ENCODE data around the gene SSX3. TPM values are rescaled to one million over a fixed set of nuclear protein-coding genes. Genes with fewer than 3 reads are reported as not detected.
"Not testable (repeated sequence)": the region's sequence is repeated elsewhere in the genome, so short reads cannot be mapped to it uniquely, and the experiment has no call there.

Gene SSX3, protein sequence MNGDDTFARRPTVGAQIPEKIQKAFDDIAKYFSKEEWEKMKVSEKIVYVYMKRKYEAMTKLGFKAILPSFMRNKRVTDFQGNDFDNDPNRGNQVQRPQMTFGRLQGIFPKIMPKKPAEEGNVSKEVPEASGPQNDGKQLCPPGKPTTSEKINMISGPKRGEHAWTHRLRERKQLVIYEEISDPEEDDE
- total RNA-seq (10 to 100 TPM; 12.8 to 26.1 TPM), polyA plus RNA-seq (ENCODE audit: insufficient read depth, low read depth, low replicate concordance) (17.7 TPM)
- long read RNA-seq, donor 1, partial matches to known transcripts: 0 of 2 reads
- long read RNA-seq, donor 1, other reads (novel, unspliced or antisense): 0 of 2 reads
- long read RNA-seq, donor 2: 0 reads

DNA sequence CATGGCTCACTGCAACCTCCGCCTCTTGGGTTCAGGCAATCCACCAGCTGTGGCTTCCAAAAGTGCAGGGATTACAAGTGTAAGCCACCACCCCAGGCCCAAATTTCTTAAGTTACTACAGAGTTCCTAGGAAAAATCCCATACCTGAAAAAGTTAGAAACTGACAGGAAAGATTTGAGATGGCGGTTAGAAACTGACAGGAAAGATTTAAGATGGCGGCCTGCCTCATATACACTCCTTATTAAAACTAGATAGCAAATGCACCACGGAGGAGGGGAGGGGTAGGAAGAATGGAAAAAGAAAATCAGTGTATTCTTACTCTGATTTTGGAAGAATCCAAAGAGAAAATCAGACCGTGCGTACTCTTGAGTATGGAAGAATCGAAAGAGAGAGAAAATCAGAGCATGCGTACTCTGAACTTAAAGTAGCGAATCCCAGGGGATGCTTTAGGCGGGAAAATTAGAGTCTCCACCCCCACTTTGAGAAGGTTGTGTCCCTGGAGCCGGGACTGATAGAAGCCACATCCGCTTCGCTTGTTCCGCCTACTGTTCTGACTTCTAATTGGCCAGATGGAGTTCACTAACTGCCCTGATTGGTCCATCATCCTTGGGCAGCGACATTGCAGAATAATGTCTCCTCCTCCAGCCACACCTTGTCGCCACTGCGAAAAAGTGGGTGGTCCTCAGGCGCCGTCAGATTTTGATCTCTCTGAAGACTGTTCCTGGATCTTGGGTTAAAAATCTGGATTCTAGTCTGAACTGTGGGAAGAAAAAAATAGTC lies at the start of gene SSX3:
TSS of gene SSX3 (minus strand) at position 389 of the 780 bp plus-strand sequence. CDS start 1,454 bp downstream, outside the sequence.
- DNase-seq: peak; percentile 14
- not testable (repeated sequence) for H3K4me1 ChIP-seq
- 81 to 84% methylated on average over 15 to 18 of the region's 19 CpGs for whole genome bisulfite sequencing, 2 donors

DNA sequence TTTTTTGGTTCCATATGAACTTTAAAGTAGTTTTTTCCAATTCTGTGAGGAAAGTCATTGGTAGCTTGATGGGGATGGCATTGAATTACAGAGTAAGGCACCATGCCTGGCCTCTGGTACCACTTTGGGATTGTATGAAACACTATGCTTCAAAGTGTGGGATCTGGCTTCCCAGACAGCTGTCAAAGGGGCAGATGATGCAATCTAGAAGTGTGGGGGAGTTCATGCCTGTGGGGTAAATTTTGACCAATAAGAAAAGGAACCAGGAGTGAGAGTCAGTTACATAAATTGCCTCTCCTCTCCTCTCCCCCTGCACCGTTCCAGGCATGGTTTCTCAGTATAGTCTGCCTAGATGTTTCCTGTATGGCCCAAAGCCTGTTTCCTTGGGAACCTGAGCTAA lies 41.3 kb upstream of the SSX3 start:
- DNase-seq; intact Hi-C loops (cut with DNase I; ENCODE audit: low total_unique reads); H3K36me3 ChIP-seq (ENCODE audit: low read depth, missing control alignments); H3K27me3 ChIP-seq; H3K9me3 ChIP-seq; H3K4me1 ChIP-seq; H3K4me3 ChIP-seq; H3K27ac ChIP-seq: not testable (repeated sequence)
- WGBS, 2 donors: 43 to 64% methylated on average over 1 of the region's 1 CpG

More for the DNA sequence above, at the start of gene SSX3:
- intact Hi-C loops (cut with DNase I; ENCODE audit: low total_unique reads); H3K27ac ChIP-seq; H3K27me3 ChIP-seq; H3K9me3 ChIP-seq; H3K4me3 ChIP-seq; H3K36me3 ChIP-seq (ENCODE audit: low read depth, missing control alignments): not testable (repeated sequence)

DNA sequence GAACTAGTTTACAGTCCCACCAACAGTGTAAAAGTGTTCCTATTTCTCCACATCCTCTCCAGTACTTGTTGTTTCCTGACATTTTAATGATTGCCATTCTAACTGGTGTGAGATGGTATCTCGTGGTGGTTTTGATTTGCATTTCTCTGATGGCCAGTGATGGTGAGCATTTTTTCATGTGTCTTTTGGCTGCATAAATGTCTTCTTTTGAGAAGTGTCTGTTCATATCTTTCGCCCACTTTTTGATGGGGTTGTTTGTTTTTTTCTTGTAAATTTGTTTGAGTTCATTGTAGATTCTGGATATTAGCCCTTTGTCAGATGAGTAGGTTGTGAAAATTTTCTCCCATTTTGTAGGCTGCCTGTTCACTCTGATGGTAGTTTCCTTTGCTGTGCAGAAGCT lies 40.4 kb upstream of the SSX3 start:
- H3K27ac ChIP-seq; H3K9me3 ChIP-seq; H3K4me1 ChIP-seq; H3K36me3 ChIP-seq (ENCODE audit: low read depth, missing control alignments); intact Hi-C loops (cut with DNase I; ENCODE audit: low total_unique reads); H3K27me3 ChIP-seq; DNase-seq; H3K4me3 ChIP-seq: not testable (repeated sequence)
- WGBS, 2 donors: 83 to 88% methylated on average over 2 of the region's 2 CpGs

DNA sequence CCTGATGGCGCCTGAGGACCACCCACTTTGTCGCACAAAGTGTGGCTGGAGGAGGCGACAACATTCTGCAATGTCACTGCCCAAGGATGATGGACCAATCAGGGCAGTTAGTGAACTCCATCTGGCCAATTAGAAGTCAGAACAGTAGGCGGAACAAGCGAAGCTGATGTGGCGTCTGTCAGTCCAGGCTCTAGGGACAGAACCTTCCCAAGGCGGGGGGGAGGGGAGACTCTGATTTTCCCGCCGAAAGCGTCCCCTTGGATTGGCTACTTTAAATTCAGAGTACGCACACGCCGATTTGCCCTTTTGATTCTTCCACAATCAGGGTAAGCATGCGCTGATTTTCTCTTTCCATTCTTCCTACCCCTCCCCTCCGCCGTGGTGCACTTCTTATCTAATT lies 26.7 kb upstream of the SSX3 start, which contains the start of gene SSX4:
TSS of gene SSX4 (plus strand) at position 301 of the 400 bp plus-strand sequence. CDS start 515 bp downstream, outside the sequence.
- H3K4me1 ChIP-seq; H3K9me3 ChIP-seq; H3K36me3 ChIP-seq (ENCODE audit: low read depth, missing control alignments); intact Hi-C loops (cut with DNase I; ENCODE audit: low total_unique reads); DNase-seq; H3K27ac ChIP-seq; H3K27me3 ChIP-seq; H3K4me3 ChIP-seq: not testable (repeated sequence)
- WGBS, 2 donors: no CpG with 5 or more reads among the region's 16 CpGs

DNA sequence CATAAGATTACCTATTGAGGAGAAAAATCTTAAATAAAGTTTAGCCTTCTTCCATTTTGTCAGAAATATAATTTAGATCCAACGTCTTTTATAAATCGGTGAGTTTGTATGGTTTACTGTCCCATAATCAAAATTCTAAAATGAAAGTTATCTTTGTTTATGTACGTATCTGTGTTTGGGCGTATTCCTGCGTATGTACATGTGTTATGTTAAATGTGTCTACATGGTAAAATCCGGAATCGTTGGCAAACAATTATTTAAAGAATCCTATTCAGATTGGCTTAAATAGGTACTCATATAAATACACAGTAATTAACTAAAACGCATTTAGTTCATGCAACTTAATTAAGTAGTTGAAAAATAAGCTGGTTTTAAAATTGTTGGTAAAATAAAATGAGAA lies 13.9 kb upstream of the SSX3 start:
- no CpG with 5 or more reads among the region's 8 CpGs for WGBS, 2 donors
- intact Hi-C loops (cut with DNase I; ENCODE audit: low total_unique reads): not testable (repeated sequence)

DNA sequence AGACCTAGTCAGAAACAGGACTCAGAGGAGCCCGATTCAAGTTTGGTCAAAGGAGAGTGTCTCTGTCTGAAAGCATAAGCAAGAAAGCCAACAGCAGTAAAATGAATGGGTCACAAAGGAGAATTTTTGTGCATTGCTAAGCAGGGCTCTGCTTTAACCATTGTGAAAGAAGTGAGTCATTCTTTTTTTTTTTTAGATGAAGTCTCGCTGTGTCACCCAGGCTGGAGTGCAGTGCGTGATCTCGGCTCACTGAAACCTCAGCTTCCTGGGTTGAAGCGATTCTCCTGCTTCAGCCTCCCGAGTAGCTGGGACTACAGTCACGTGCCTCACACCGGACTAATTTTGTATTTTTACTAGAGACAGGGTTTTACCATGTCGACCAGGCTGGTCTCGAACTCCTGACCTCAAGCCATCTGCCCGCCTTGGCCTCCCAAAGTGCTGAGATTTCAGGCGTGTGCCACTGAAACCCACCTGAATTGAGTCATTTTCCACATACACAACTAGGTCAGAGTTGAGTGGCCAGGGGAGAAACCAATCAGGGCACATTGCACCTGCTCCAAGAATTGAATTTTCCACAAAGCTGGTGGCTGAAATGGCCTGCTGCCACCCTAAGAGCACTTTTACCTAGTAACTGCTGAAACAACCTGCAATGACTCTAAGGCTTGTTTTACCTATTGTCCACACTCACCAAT lies 11.4 kb upstream of the SSX3 start:
- intact Hi-C loops (cut with DNase I; ENCODE audit: low total_unique reads); H3K4me1 ChIP-seq; H3K4me3 ChIP-seq; H3K27ac ChIP-seq; H3K36me3 ChIP-seq (ENCODE audit: low read depth, missing control alignments); H3K27me3 ChIP-seq; H3K9me3 ChIP-seq; DNase-seq: not testable (repeated sequence)
- WGBS, 2 donors: no CpG with 5 or more reads among the region's 12 CpGs

More for the DNA sequence above, 13.9 kb upstream of the SSX3 start:
- DNase-seq; H3K36me3 ChIP-seq (ENCODE audit: low read depth, missing control alignments); H3K27ac ChIP-seq; H3K9me3 ChIP-seq; H3K4me3 ChIP-seq; H3K27me3 ChIP-seq; H3K4me1 ChIP-seq: not testable (repeated sequence)

DNA sequence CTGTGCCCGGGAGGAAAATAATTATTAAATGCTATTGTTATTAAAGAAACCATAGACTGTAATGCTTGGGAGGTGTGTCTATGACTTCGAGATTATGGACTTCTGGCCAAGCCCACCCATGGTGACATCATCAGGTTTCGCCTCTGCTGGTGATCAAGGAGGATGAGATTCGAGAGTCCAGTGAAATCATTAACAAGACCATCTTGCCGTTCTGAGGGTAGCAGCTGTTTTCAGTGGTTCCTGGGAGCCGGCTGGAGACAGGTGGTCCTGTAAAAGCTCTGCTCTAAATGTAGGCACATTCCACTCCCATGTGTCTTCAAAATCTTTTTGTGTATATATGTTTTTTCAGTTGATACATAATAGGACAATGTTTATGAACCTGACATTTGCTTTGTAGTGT lies 2.8 kb upstream of the SSX3 start:
- intact Hi-C loops (cut with DNase I; ENCODE audit: low total_unique reads); H3K27ac ChIP-seq; H3K9me3 ChIP-seq; H3K4me3 ChIP-seq; DNase-seq; H3K4me1 ChIP-seq; H3K36me3 ChIP-seq (ENCODE audit: low read depth, missing control alignments); H3K27me3 ChIP-seq: not testable (repeated sequence)
- WGBS, 2 donors: 59 to 81% methylated on average over 5 of the region's 6 CpGs

DNA sequence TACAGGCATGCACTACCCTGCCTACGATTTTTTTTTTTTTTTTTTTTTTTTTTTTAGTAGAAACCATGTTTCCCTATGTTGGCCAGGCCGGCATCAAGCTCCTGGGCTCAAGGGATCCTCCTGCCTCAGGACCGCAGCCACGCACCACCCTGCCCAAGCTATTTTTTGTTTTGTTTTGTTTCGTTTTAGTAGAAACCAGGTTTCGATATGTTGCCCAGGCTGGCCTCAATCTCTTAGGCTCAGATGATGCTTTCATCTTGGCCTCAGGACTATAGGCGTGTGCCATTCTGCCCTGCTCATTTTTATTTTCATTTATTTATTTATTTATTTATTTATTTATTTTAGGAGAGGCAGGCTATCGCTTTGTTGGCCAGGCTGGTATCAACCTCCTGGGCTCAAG lies 1.2 kb upstream of the SSX3 start:
- intact Hi-C loops (cut with DNase I; ENCODE audit: low total_unique reads): no loop called here
- no peak overlapping the region for H3K27ac ChIP-seq
- no peaks in the 10 kb centered on the region for H3K9me3 ChIP-seq
- no peaks in the 10 kb centered on the region for H3K27me3 ChIP-seq
- no peak for DNase-seq
- WGBS, 2 donors: 83 to 88% methylated on average over 4 to 7 of the region's 8 CpGs
- no peak overlapping the region for H3K4me3 ChIP-seq
- no peaks in the 10 kb centered on the region for H3K36me3 ChIP-seq (ENCODE audit: low read depth, missing control alignments)
- no peaks in the 10 kb centered on the region for H3K4me1 ChIP-seq
- TF ChIP-seq, protein P1, sequence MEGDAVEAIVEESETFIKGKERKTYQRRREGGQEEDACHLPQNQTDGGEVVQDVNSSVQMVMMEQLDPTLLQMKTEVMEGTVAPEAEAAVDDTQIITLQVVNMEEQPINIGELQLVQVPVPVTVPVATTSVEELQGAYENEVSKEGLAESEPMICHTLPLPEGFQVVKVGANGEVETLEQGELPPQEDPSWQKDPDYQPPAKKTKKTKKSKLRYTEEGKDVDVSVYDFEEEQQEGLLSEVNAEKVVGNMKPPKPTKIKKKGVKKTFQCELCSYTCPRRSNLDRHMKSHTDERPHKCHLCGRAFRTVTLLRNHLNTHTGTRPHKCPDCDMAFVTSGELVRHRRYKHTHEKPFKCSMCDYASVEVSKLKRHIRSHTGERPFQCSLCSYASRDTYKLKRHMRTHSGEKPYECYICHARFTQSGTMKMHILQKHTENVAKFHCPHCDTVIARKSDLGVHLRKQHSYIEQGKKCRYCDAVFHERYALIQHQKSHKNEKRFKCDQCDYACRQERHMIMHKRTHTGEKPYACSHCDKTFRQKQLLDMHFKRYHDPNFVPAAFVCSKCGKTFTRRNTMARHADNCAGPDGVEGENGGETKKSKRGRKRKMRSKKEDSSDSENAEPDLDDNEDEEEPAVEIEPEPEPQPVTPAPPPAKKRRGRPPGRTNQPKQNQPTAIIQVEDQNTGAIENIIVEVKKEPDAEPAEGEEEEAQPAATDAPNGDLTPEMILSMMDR (IDR thresholded peaks at IDR 0.05): no peak
- TF ChIP-seq POLR2A (IDR thresholded peaks at IDR 0.05): no peak

DNA sequence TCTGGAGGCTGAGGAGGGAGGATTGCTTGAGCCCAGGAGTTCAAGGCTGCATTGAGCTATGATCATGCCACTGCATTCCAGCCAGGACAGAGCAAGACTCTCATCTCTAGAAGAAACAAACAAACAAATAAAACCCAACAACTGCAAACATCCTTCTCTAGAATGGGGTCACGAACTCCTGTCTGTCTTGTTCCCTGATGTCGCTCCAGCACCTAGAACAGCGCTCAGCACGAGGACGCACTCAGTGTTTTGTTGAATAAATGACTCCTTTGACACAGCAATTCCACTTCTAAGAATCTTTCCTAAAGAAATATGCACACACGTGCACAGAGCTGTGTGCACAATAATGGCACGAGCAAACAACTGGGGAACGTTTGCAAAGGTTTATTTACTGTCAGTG lies 10.4 kb downstream of the SSX3 start:
- intact Hi-C loops (cut with DNase I; ENCODE audit: low total_unique reads); DNase-seq; H3K4me1 ChIP-seq; H3K27me3 ChIP-seq; H3K27ac ChIP-seq; H3K36me3 ChIP-seq (ENCODE audit: low read depth, missing control alignments); H3K4me3 ChIP-seq; H3K9me3 ChIP-seq: not testable (repeated sequence)
- WGBS, 2 donors: 54 to 61% methylated on average over 8 of the region's 8 CpGs

DNA sequence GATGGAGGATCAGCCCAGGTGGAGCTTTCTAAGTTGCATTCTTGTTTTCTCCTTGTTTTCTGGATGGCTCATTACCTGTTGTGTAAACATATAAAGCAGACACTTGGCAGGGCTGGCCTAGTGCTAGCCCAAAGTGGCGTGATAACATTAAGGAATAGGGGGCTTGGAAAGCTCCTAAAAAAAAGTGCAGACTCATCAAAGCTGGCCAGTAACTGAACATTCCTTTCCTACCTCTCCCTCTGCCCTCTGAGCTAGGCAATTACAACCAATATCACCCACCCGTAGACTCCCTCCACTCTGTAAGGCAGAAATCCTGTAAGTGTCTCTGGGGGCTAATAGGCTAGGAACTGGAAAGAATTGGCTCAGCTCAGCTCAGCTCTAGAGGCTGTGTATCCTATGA lies 42.5 kb downstream of the SSX3 start:
- H3K27ac ChIP-seq; H3K9me3 ChIP-seq; H3K27me3 ChIP-seq; H3K4me3 ChIP-seq; H3K36me3 ChIP-seq (ENCODE audit: low read depth, missing control alignments); H3K4me1 ChIP-seq; intact Hi-C loops (cut with DNase I; ENCODE audit: low total_unique reads); DNase-seq: not testable (repeated sequence)
- WGBS, 2 donors: 52 to 57% methylated on average over 2 of the region's 2 CpGs
